Dendritic cell treated with granulocyte-macrophage colony-stimulating factor and Interleukin-4, amounts not matched to agents 40 ng/mL and 50 ng/mL, for 4 days (primary cell): ENCODE results near the gene ASAP3.
"Not testable (repeated sequence)": the region's sequence is repeated elsewhere in the genome, so short reads cannot be mapped to it uniquely, and the experiment has no call there.

ENCODE experiments used
- H3K27ac Mint-ChIP-seq: one replicate; pipeline ENCODE4 v1.8.0; 2022; ENCODE audit warnings: mild to moderate bottlenecking, mixed read lengths
- H3K27me3 Mint-ChIP-seq: one replicate; pipeline ENCODE4 v1.8.0; 2022; ENCODE audit warnings: mild to moderate bottlenecking, mixed read lengths
- H3K36me3 Mint-ChIP-seq: one replicate; pipeline ENCODE4 v1.8.0; 2022; ENCODE audit warnings: low read depth, mixed read lengths
- H3K4me1 Mint-ChIP-seq: one replicate; pipeline ENCODE4 v1.8.0; 2022; ENCODE audit warnings: low read depth, mixed read lengths
- H3K4me3 Mint-ChIP-seq: one replicate; pipeline ENCODE4 v1.8.0; 2022; ENCODE audit warnings: mild to moderate bottlenecking, moderate library complexity, mixed read lengths
- H3K9me3 Mint-ChIP-seq: one replicate; pipeline ENCODE4 v1.8.0; 2022; ENCODE audit warnings: mixed read lengths
- intact Hi-C: fragments of 100-400 bp; cut with micrococcal nuclease; formaldehyde crosslinking; loops from one replicate; pipeline ENCODE4 v1.15.0; 2022

Gene ASAP3

GRCh38 chr1:23496490-23497181 is 12.7 kb upstream of the ASAP3 start:
- intact Hi-C loops = loop anchor here (1.0 to 5.0 kb wide), 2 partner anchors 43 to 141 kb away; no protein-coding TSS in a partner anchor
- Mint-ChIP-seq H3K27me3 (peaks cover 29% of the 10 kb centered on the region), H3K9me3 (no peaks in the 10 kb centered on the region), H3K36me3 (no peaks in the 10 kb centered on the region), H3K4me3 (no peak overlapping the region), H3K27ac (no peak overlapping the region), H3K4me1 (peaks cover 6% of the 10 kb centered on the region)

GRCh38 chr1:23494836-23495235 is 10.9 kb upstream of the ASAP3 start:
- intact Hi-C loops = loop anchor here (5.0 kb wide), 1 partner anchor 142 kb away; no protein-coding TSS in a partner anchor
- not testable (repeated sequence) for H3K27ac Mint-ChIP-seq, H3K4me3 Mint-ChIP-seq, H3K36me3 Mint-ChIP-seq, H3K9me3 Mint-ChIP-seq
- Mint-ChIP-seq H3K27me3 (peaks cover 41% of the 10 kb centered on the region), H3K4me1 (peaks cover 10% of the 10 kb centered on the region)

- H3K9me3 Mint-ChIP-seq, H3K4me1 Mint-ChIP-seq, H3K4me3 Mint-ChIP-seq, H3K36me3 Mint-ChIP-seq, H3K27ac Mint-ChIP-seq, intact Hi-C loops: not testable (repeated sequence)
- H3K27me3 Mint-ChIP-seq = peaks cover 52% of the 10 kb centered on the region
These were observed 8.8 kb upstream of the ASAP3 start for GRCh38 chr1:23492776-23493175.

GRCh38 chr1:23492132-23492720 is 8.2 kb upstream of the ASAP3 start:
- H3K27me3 Mint-ChIP-seq = peaks cover 52% of the 10 kb centered on the region
- no peak overlapping the region for H3K27ac Mint-ChIP-seq
- H3K9me3 Mint-ChIP-seq = no peaks in the 10 kb centered on the region
- no peaks in the 10 kb centered on the region for H3K36me3 Mint-ChIP-seq
- H3K4me1 Mint-ChIP-seq = peaks cover 4% of the 10 kb centered on the region
- no peak overlapping the region for H3K4me3 Mint-ChIP-seq
- intact Hi-C loops = no loop called here

- intact Hi-C loops = no loop called here
- Mint-ChIP-seq H3K36me3 (no peaks in the 10 kb centered on the region), H3K27me3 (peaks cover 65% of the 10 kb centered on the region), H3K4me3 (no peak overlapping the region), H3K9me3 (no peaks in the 10 kb centered on the region), H3K4me1 (peaks cover 7% of the 10 kb centered on the region), H3K27ac (no peak overlapping the region)
These were observed 5.9 kb upstream of the ASAP3 start for GRCh38 chr1:23489842-23490241.

- Mint-ChIP-seq H3K4me3 (peak overlapping the region; percentile 80), H3K36me3 (no peaks in the 10 kb centered on the region), H3K4me1 (peaks cover 15% of the 10 kb centered on the region), H3K9me3 (no peaks in the 10 kb centered on the region), H3K27me3 (peaks cover 73% of the 10 kb centered on the region), H3K27ac (no peak overlapping the region)
- intact Hi-C loops = no loop called here
These were observed 988 bp upstream of the ASAP3 start for GRCh38 chr1:23485002-23485332.

GRCh38 chr1:23484253-23485001 is 448 bp upstream of the ASAP3 start:
- Mint-ChIP-seq H3K27ac (no peak overlapping the region), H3K36me3 (no peaks in the 10 kb centered on the region), H3K4me3 (peak overlapping the region; percentile 80), H3K27me3 (peaks cover 71% of the 10 kb centered on the region), H3K4me1 (peaks cover 15% of the 10 kb centered on the region), H3K9me3 (no peaks in the 10 kb centered on the region)
- intact Hi-C loops = no loop called here

- Mint-ChIP-seq H3K36me3 (no peaks in the 10 kb centered on the region), H3K27me3 (peaks cover 69% of the 10 kb centered on the region), H3K4me1 (peaks cover 15% of the 10 kb centered on the region), H3K27ac (no peak overlapping the region), H3K9me3 (no peaks in the 10 kb centered on the region), H3K4me3 (no peak overlapping the region)
- intact Hi-C loops = no loop called here
These were observed 2.1 kb downstream of the ASAP3 start for GRCh38 chr1:23481904-23482303.

GRCh38 chr1:23481026-23481597 is 2.9 kb downstream of the ASAP3 start:
- Mint-ChIP-seq H3K27ac (no peak overlapping the region), H3K9me3 (no peaks in the 10 kb centered on the region)

GRCh38 chr1:23480187-23481025 is 3.6 kb downstream of the ASAP3 start:
- intact Hi-C loops = no loop called here
- H3K27ac Mint-ChIP-seq = no peak overlapping the region
- H3K27me3 Mint-ChIP-seq = peaks cover 61% of the 10 kb centered on the region
- peaks cover 15% of the 10 kb centered on the region for H3K4me1 Mint-ChIP-seq
- no peaks in the 10 kb centered on the region for H3K9me3 Mint-ChIP-seq
- H3K4me3 Mint-ChIP-seq = no peak overlapping the region
- H3K36me3 Mint-ChIP-seq = no peaks in the 10 kb centered on the region

More at GRCh38 chr1:23481026-23481597, 2.9 kb downstream of the ASAP3 start:
- Mint-ChIP-seq H3K27me3 (peaks cover 67% of the 10 kb centered on the region), H3K36me3 (no peaks in the 10 kb centered on the region), H3K4me3 (no peak overlapping the region), H3K4me1 (peaks cover 15% of the 10 kb centered on the region)
- intact Hi-C loops = no loop called here

GRCh38 chr1:23479666-23479941 is 4.4 kb downstream of the ASAP3 start:
- no peak overlapping the region for H3K27ac Mint-ChIP-seq
- peaks cover 10% of the 10 kb centered on the region for H3K4me1 Mint-ChIP-seq
- H3K27me3 Mint-ChIP-seq = peaks cover 56% of the 10 kb centered on the region
- H3K9me3 Mint-ChIP-seq = no peaks in the 10 kb centered on the region
- intact Hi-C loops = no loop called here
- H3K36me3 Mint-ChIP-seq = no peaks in the 10 kb centered on the region
- no peak overlapping the region for H3K4me3 Mint-ChIP-seq

- H3K27ac Mint-ChIP-seq = no peak overlapping the region
- H3K27me3 Mint-ChIP-seq = peaks cover 55% of the 10 kb centered on the region
- intact Hi-C loops = no loop called here
- H3K9me3 Mint-ChIP-seq = no peaks in the 10 kb centered on the region
- H3K4me1 Mint-ChIP-seq = peaks cover 8% of the 10 kb centered on the region
- H3K36me3 Mint-ChIP-seq = no peaks in the 10 kb centered on the region
- no peak overlapping the region for H3K4me3 Mint-ChIP-seq
These were observed 4.9 kb downstream of the ASAP3 start for GRCh38 chr1:23478896-23479665.
